Duodenal mucosa (tissue), 2 donors: ENCODE data around the gene GADD45B.
A peak's percentile ranks its signal among the peaks of the same experiment; 100 is the strongest.
"Not testable (repeated sequence)": the region's sequence is repeated elsewhere in the genome, so short reads cannot be mapped to it uniquely, and the experiment has no call there.

Source experiments
- H3K27ac ChIP-seq: one replicate; pipeline ENCODE4 v1.7.0; 2013; ENCODE audit warnings: low read depth, low read length
- H3K27me3 ChIP-seq, 2 donors: one replicate each; pipeline ENCODE4 v1.7.0; 2013; ENCODE audit warnings: low read length in 2 of 2, control low read depth in 1 of 2; ENCODE audit not compliant: insufficient read depth in 2 of 2, control insufficient read depth in 1 of 2
- H3K36me3 ChIP-seq, 2 donors: one replicate each; pipeline ENCODE4 v1.7.0; 2013; ENCODE audit warnings: low read length in 2 of 2, control low read depth in 1 of 2; ENCODE audit not compliant: insufficient read depth in 2 of 2, control insufficient read depth in 1 of 2
- H3K4me1 ChIP-seq, 2 donors: one replicate each; pipeline ENCODE4 v1.7.0; 2013; ENCODE audit warnings: low read length in 2 of 2, control low read depth in 1 of 2; ENCODE audit not compliant: insufficient read depth in 2 of 2, control insufficient read depth in 1 of 2
- H3K4me3 ChIP-seq, 2 donors: one replicate each; pipeline ENCODE4 v1.7.0; 2013; ENCODE audit warnings: low read length in 2 of 2, low read depth in 1 of 2
- H3K9ac ChIP-seq, 2 donors: one replicate each; pipeline ENCODE4 v1.7.0; 2013; ENCODE audit warnings: low read length in 2 of 2, low read depth in 1 of 2
- H3K9me3 ChIP-seq, 2 donors: one replicate each; pipeline ENCODE4 v1.7.0; 2013; ENCODE audit warnings: low read length in 2 of 2, control low read depth in 1 of 2; ENCODE audit not compliant: control insufficient read depth in 1 of 2

Gene GADD45B

DNA sequence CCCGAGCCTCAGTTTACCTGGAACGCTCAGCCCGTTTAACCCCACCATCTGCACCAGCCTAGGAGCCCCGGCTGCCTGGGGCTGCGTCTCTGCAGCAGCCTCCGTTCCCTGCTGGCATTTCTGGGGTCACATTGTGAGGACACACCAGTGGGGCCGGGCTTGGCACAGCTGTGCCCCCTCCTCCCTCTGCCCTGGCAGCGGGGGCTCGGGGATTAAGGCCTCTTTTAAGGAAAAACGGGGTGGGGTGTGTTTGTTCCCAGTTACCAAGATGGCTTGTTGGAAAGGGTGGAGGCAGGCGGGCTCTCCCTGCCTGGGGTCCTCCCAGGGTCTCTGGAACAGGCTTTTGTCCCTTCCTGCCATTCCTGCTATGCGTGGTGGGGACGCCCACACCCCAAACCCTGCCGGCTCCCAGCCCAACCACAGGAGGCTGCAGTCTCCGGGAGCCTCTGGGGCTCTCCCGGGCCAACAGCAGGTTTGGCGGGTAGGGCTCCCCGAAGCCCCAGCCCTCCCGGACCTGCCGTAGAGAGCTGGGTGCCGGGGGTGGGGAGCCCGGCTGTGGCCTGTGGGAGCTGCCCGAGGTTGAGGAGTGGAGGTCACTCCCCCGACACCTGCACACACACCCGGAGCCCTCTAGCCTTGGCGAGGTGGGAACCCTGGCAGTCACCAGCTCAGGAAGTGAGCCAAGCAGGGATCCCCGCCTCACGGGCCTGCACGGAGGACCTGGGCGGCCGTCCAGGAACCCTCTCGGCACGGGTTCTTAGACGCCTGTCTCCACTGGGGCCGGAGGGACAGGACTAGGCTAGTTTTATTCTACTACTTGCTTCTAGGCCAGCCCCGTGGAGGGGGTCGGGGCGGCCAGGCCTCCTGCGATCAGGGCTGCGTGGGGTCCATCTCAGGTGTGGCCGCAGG is 36.9 kb downstream of the GADD45B start:
- H3K9ac ChIP-seq = no peak overlapping the region
- H3K4me1 ChIP-seq = no peaks in the 10 kb centered on the region
- H3K27me3 ChIP-seq = no peaks in the 10 kb centered on the region
- no peak overlapping the region for H3K4me3 ChIP-seq
- no peaks in the 10 kb centered on the region for H3K36me3 ChIP-seq
- no peak overlapping the region for H3K27ac ChIP-seq
- no peaks in the 10 kb centered on the region for H3K9me3 ChIP-seq

- H3K9me3 ChIP-seq = no peaks in the 10 kb centered on the region
- no peaks in the 10 kb centered on the region for H3K36me3 ChIP-seq
- H3K4me1 ChIP-seq = no peaks in the 10 kb centered on the region
- H3K27ac ChIP-seq = no peak overlapping the region
- no peak overlapping the region for H3K4me3 ChIP-seq
- H3K27me3 ChIP-seq = no peaks in the 10 kb centered on the region
- H3K9ac ChIP-seq = no peak overlapping the region
These were observed 39.1 kb downstream of the GADD45B start for GRCh38 chr19:2514981-2515518.

DNA sequence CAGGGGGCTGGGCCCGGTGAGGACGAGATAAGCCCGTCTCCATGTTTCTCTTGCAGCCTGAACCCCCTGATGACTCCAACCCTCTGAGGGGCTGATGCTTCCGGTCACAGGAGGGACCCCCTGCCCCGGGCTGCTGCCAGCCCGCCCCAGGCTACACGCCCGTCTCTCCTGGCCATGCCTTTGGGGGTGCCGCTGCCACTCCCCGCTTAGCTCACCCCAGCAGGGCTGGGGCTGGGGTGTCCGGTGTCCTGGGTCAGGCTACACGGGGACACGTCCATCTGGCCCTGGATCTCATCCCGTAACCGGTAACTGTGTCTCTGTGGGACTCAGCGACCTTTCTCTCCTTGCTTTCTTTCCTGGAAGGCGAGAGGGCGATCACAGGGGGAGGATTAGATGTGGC is 40.8 kb downstream of the GADD45B start:
- Histone ChIP-seq H3K4me3 (no peak overlapping the region), H3K9ac (no peak overlapping the region), H3K36me3 (no peaks in the 10 kb centered on the region)

GRCh38 chr19:2517881-2518601 is 42.1 kb downstream of the GADD45B start:
- Histone ChIP-seq H3K36me3 (no peaks in the 10 kb centered on the region), H3K4me3 (no peak overlapping the region), H3K4me1 (no peaks in the 10 kb centered on the region), H3K27me3 (no peaks in the 10 kb centered on the region), H3K9ac (no peak overlapping the region), H3K9me3 (no peaks in the 10 kb centered on the region), H3K27ac (no peak overlapping the region)

More for the DNA sequence above, 40.8 kb downstream of the GADD45B start:
- Histone ChIP-seq H3K4me1 (no peaks in the 10 kb centered on the region), H3K27ac (no peak overlapping the region), H3K27me3 (no peaks in the 10 kb centered on the region), H3K9me3 (no peaks in the 10 kb centered on the region)

- H3K4me1 ChIP-seq, H3K27me3 ChIP-seq, H3K27ac ChIP-seq, H3K9ac ChIP-seq, H3K9me3 ChIP-seq, H3K4me3 ChIP-seq, H3K36me3 ChIP-seq: not testable (repeated sequence)
These were observed 42.9 kb downstream of the GADD45B start for GRCh38 chr19:2518856-2519255.

GRCh38 chr19:2519482-2519881 is 43.6 kb downstream of the GADD45B start:
- Histone ChIP-seq H3K27me3 (no peaks in the 10 kb centered on the region), H3K4me3 (no peak overlapping the region), H3K9me3 (no peaks in the 10 kb centered on the region), H3K27ac (no peak overlapping the region), H3K9ac (no peak overlapping the region), H3K36me3 (no peaks in the 10 kb centered on the region), H3K4me1 (no peaks in the 10 kb centered on the region)

- Histone ChIP-seq H3K27ac (no peak overlapping the region), H3K4me3 (no peak overlapping the region), H3K9me3 (no peaks in the 10 kb centered on the region), H3K27me3 (no peaks in the 10 kb centered on the region), H3K9ac (no peak overlapping the region), H3K4me1 (peaks cover under 1 to 4% of the 10 kb centered on the region in 2 donors), H3K36me3 (no peaks in the 10 kb centered on the region)
These were observed 47.8 kb downstream of the GADD45B start for GRCh38 chr19:2523630-2524311.

DNA sequence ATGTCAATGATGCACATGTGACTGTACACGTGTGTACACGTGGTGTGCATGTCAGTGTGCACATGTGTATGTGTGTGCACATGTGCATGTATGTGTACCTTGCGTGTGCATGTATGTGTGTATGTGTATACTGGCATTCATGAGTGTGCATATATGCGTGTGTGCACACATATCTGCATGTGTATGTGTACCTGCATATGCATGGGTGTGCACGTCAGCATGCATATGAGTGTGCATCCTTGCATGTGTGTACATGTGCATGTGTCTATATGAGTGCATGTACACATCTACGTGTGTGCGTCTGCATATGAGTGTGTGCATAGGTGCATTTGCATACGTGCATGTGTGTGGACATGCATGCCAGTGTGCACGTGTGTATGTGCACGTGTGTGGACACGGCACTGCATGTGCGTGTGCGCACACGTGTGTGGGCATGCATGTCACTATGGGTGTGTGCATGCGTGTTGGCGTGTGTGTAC is 48.5 kb downstream of the GADD45B start:
- Histone ChIP-seq H3K27me3 (no peaks in the 10 kb centered on the region), H3K9me3 (no peaks in the 10 kb centered on the region), H3K9ac (no peak overlapping the region), H3K36me3 (no peaks in the 10 kb centered on the region), H3K4me1 (peaks cover 3 to 8% of the 10 kb centered on the region in 2 donors), H3K27ac (no peak overlapping the region), H3K4me3 (no peak overlapping the region)

GRCh38 chr19:2524840-2525723 is 49.2 kb downstream of the GADD45B start:
- no peak overlapping the region for H3K9ac ChIP-seq
- no peak overlapping the region for H3K27ac ChIP-seq
- no peaks in the 10 kb centered on the region for H3K9me3 ChIP-seq

More at GRCh38 chr19:2524840-2525723, 49.2 kb downstream of the GADD45B start:
- H3K36me3 ChIP-seq = no peaks in the 10 kb centered on the region
- peaks cover 3 to 8% of the 10 kb centered on the region in 2 donors for H3K4me1 ChIP-seq
- H3K4me3 ChIP-seq = peak overlapping the region; percentile 21 to 29
- H3K27me3 ChIP-seq = no peaks in the 10 kb centered on the region
